Caco-2 (cell line): ENCODE data around the gene DGKI. TPM values are rescaled to one million over a fixed set of nuclear protein-coding genes. Genes with fewer than 3 reads are reported as not detected.

Experiments used
- BruUV-seq: library from RNA; stranded (reverse); fragments of 400-500 nt; replicated peaks from 2 replicates; lab custom pipeline; 2021; lab: Mats Ljungman, UMichigan
- CTCF ChIA-PET: fragments of 300-600 bp; sonication (Branson Sonifier 250); formaldehyde crosslinking; loops from one replicate; lab custom pipeline; 2022; ENCODE audit warnings: antibody characterized with exemption; lab: Charles Lee
- POLR2A ChIA-PET: fragments of 300-600 bp; sonication (Branson Sonifier 250); formaldehyde crosslinking; loops from one replicate; lab custom pipeline; 2022; ENCODE audit warnings: antibody characterized with exemption; lab: Charles Lee
- DNase-seq, 2 experiments: peaks; one replicate each; pipeline versions ENCODE4 v3.0.0 to v3.0.0-alpha.2; 2020 to 2022
- H3K27me3 ChIP-seq: replicated peaks from 2 replicates; pipeline ENCODE4 v1.6.0; 2011; ENCODE audit warnings: low read length; ENCODE audit not compliant: control insufficient read depth, insufficient read depth
- H3K36me3 ChIP-seq: 2 replicates; pipeline ENCODE4 v1.5.1; 2011; ENCODE audit warnings: low read length; ENCODE audit not compliant: control insufficient read depth, insufficient read depth
- H3K4me1 ChIP-seq: fragments of 250-450 bp; sonication (Bioruptor Pico); 2 replicates; pipeline ENCODE4 v1.5.1; 2020; ENCODE audit warnings: mild to moderate bottlenecking
- H3K4me3 ChIP-seq: 2 replicates; pipeline ENCODE4 v1.5.1; 2011; ENCODE audit warnings: low read depth, mild to moderate bottlenecking, control low read depth, low read length
- H3K9me3 ChIP-seq: fragments of 250-450 bp; sonication (Bioruptor Pico); 2 replicates; pipeline ENCODE4 v1.5.1; 2020; ENCODE audit warnings: mild to moderate bottlenecking, moderate library complexity
- H3K27ac Mint-ChIP-seq: one replicate; pipeline ENCODE4 v1.8.0; 2022; ENCODE audit warnings: mixed read lengths; ENCODE audit not compliant: unreplicated experiment
- H3K27me3 Mint-ChIP-seq: one replicate; pipeline ENCODE4 v1.8.0; 2022; ENCODE audit warnings: mixed read lengths; ENCODE audit not compliant: insufficient read depth, unreplicated experiment
- H3K36me3 Mint-ChIP-seq: one replicate; pipeline ENCODE4 v1.8.0; 2022; ENCODE audit warnings: mild to moderate bottlenecking, mixed read lengths; ENCODE audit not compliant: insufficient read depth, unreplicated experiment
- H3K4me1 Mint-ChIP-seq: one replicate; pipeline ENCODE4 v1.8.0; 2022; ENCODE audit warnings: low read depth, mixed read lengths; ENCODE audit not compliant: unreplicated experiment
- H3K4me3 Mint-ChIP-seq: one replicate; pipeline ENCODE4 v1.8.0; 2022; ENCODE audit warnings: mild to moderate bottlenecking, moderate library complexity, mixed read lengths; ENCODE audit not compliant: unreplicated experiment
- H3K9me3 Mint-ChIP-seq: one replicate; pipeline ENCODE4 v1.8.0; 2022; ENCODE audit warnings: mixed read lengths; ENCODE audit not compliant: unreplicated experiment
- CTCF ChIP-seq, 2 experiments: fragments of 200-600 bp in 1 of 2; IDR thresholded peaks; 1 replicate in 1 of 2; 2 replicates in 1 of 2; pipeline versions ENCODE4 v1.5.1 to v1.8.0; 2011 to 2022; ENCODE audit warnings: antibody characterized with exemption in 1 of 2, control low read depth in 1 of 2, inconsistent platforms in 1 of 2, low read depth in 1 of 2, low read length in 1 of 2, mild to moderate bottlenecking in 1 of 2, moderate library complexity in 1 of 2; ENCODE audit not compliant: insufficient read depth in 1 of 2, severe bottlenecking in 1 of 2, unreplicated experiment in 1 of 2
- intact Hi-C: fragments of 100-400 bp; cut with micrococcal nuclease; formaldehyde crosslinking; loops from one replicate; pipeline ENCODE4 v1.10.0; 2022; ENCODE audit not compliant: unreplicated experiment
- total RNA-seq: library from RNA; stranded (reverse); gene quantifications from 2 replicates; pipeline ENCODE4 v1.2.3, GENCODE V29; 2022

The DGKI gene
- total RNA-seq, 1 experiment from 2014 or later, result 0.84 TPM

GRCh38 chr7:137462847-137463246 is 383.9 kb downstream of the DGKI start:
- no TSS peak for BruUV-seq
- no peak for TF ChIP-seq CTCF (IDR thresholded peaks at IDR 0.05; ENCODE audit: insufficient read depth in 1 of 2, low read depth in 1 of 2, low read length in 1 of 2, severe bottlenecking in 1 of 2, unreplicated experiment in 1 of 2)
- Histone ChIP-seq H3K36me3 (no peaks in the 10 kb centered on the region), H3K4me1 (no peaks in the 10 kb centered on the region), H3K27me3 (no peaks in the 10 kb centered on the region), H3K9me3 (no peaks in the 10 kb centered on the region), H3K4me3 (no peak overlapping the region)
- ChIA-PET POLR2A (no interaction called here), CTCF (no interaction called here)
- no peaks in the 10 kb centered on the region for H3K36me3 Mint-ChIP-seq
- no peaks in the 10 kb centered on the region for H3K4me1 Mint-ChIP-seq
- no peak overlapping the region for H3K27ac Mint-ChIP-seq
- no peaks in the 10 kb centered on the region for H3K9me3 Mint-ChIP-seq
- intact Hi-C loops, result no loop called here
- H3K27me3 Mint-ChIP-seq, result peaks cover 10% of the 10 kb centered on the region
- DNase-seq, result no peak
- H3K4me3 Mint-ChIP-seq, result no peak overlapping the region

DNA sequence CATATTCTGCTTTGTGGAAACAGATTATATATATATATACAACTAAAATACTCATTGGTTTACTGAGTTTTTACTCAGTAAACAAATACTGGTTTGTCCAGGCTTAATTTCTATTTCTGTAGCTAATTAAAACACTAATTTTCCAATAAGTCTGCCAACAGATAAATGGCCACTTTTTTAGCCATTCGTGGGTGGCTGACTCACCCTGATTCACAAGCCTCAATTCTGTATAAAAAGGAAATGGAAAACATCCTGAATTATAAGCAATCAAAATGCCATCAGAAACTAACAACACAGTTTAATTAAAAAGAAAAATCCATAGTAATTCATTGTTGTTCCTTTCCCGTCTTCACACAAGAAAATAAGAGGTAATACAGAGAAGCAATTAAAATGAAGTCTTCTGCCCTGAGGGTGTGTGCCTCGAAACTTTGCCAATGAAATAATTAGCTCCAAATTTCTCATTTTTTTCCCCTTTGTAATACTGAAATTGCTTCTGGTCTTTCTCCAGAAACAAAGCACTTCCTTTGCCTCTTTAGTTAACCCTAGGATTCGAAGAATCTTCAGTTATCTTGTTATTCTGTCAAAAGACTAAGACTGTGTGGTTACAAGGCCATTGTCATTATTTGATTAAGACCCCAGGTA is 384.6 kb downstream of the DGKI start:
- POLR2A ChIA-PET, result no interaction called here
- Histone ChIP-seq H3K27me3 (no peaks in the 10 kb centered on the region), H3K9me3 (no peaks in the 10 kb centered on the region), H3K4me3 (no peak overlapping the region), H3K36me3 (no peaks in the 10 kb centered on the region), H3K4me1 (no peaks in the 10 kb centered on the region)
- Mint-ChIP-seq H3K36me3 (no peaks in the 10 kb centered on the region), H3K9me3 (no peaks in the 10 kb centered on the region), H3K27ac (no peak overlapping the region), H3K4me1 (no peaks in the 10 kb centered on the region), H3K4me3 (no peak overlapping the region), H3K27me3 (peaks cover 9% of the 10 kb centered on the region)
- CTCF ChIA-PET, result no interaction called here
- intact Hi-C loops, result no loop called here
- no peak for TF ChIP-seq CTCF (IDR thresholded peaks at IDR 0.05; ENCODE audit: insufficient read depth in 1 of 2, low read depth in 1 of 2, low read length in 1 of 2, severe bottlenecking in 1 of 2, unreplicated experiment in 1 of 2)
- DNase-seq, result no peak
- BruUV-seq, result no TSS peak

DNA sequence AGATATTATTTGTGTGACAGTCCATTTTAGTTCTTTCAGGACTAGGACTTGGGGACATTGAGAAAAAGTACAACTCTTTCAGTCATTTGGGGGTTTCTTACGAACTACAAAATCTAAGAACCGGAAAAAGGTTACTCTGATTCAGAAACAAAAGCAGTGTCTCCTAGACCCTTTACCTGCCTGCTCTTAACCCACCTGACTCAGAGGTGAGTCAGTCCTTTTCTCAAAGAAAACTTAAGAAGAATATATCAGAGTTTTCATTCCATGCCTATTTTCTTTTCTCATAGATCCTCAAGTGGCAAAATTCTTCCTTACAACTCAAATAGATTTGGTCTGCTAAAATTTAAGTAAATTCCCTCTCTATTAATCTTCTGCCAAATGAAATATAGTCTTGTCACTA is 388.4 kb downstream of the DGKI start:
- ChIA-PET POLR2A (no interaction called here), CTCF (no interaction called here)
- no peaks in the 10 kb centered on the region for H3K9me3 ChIP-seq
- Mint-ChIP-seq H3K4me3 (no peak overlapping the region), H3K9me3 (no peaks in the 10 kb centered on the region), H3K36me3 (no peaks in the 10 kb centered on the region), H3K27ac (no peak overlapping the region), H3K4me1 (no peaks in the 10 kb centered on the region), H3K27me3 (peaks cover 5% of the 10 kb centered on the region)
- DNase-seq, result no peak
- no TSS peak for BruUV-seq
- H3K36me3 ChIP-seq, result no peaks in the 10 kb centered on the region
- H3K4me3 ChIP-seq, result no peak overlapping the region
- no peaks in the 10 kb centered on the region for H3K27me3 ChIP-seq
- intact Hi-C loops, result no loop called here
- no peak for TF ChIP-seq CTCF (IDR thresholded peaks at IDR 0.05; ENCODE audit: insufficient read depth in 1 of 2, low read depth in 1 of 2, low read length in 1 of 2, severe bottlenecking in 1 of 2, unreplicated experiment in 1 of 2)
- no peaks in the 10 kb centered on the region for H3K4me1 ChIP-seq
